Cardiac fibroblast (primary cell): ENCODE data around the gene IKBKG.
A peak's percentile ranks its signal among the peaks of the same experiment; 100 is the strongest.
"Not testable (repeated sequence)": the region's sequence is repeated elsewhere in the genome, so short reads cannot be mapped to it uniquely, and the experiment has no call there.

Source experiments
- DNase-seq, 2 donors: peaks; one replicate each; pipeline versions ENCODE4 v3.0.0 to v3.0.0-alpha.2; 2010; ENCODE audit warnings: low read depth in 2 of 2
- H3K4me3 ChIP-seq, 2 donors: replicated peaks in 1 of 2; 1 replicate in 1 of 2; 2 replicates in 1 of 2; pipeline ENCODE4 v1.5.1; 2011; ENCODE audit warnings: low read depth in 2 of 2, low read length in 2 of 2, mild to moderate bottlenecking in 2 of 2, moderate library complexity in 1 of 2
- TF ChIP-seq, protein P1 (sequence below): IDR thresholded peaks from one replicate; pipeline ENCODE4 v1.5.1; 2011; ENCODE audit warnings: low read depth, mild to moderate bottlenecking, low read length, inconsistent platforms

The IKBKG gene

DNA sequence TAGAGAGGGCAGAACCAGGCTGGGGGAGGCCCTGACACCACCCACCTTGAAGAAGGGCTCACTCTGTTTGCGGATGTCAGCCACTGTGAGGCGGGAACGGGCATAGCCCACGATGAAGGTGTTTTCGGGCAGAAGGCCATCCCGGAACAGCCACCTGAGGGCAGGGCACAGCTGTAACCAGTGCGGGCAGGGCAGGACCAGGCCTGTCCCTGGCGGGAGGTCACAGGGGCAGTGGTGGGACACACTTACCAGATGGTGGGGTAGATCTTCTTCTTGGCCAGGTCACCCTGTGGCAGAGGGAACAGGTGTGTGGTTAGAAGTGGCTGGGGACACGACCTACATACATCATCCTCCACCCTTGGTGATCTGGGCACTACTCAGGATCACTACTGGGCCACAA is 11.5 kb upstream of the IKBKG start:
- no peak for DNase-seq
- H3K4me3 ChIP-seq: no peak overlapping the region
- TF ChIP-seq, protein P1, sequence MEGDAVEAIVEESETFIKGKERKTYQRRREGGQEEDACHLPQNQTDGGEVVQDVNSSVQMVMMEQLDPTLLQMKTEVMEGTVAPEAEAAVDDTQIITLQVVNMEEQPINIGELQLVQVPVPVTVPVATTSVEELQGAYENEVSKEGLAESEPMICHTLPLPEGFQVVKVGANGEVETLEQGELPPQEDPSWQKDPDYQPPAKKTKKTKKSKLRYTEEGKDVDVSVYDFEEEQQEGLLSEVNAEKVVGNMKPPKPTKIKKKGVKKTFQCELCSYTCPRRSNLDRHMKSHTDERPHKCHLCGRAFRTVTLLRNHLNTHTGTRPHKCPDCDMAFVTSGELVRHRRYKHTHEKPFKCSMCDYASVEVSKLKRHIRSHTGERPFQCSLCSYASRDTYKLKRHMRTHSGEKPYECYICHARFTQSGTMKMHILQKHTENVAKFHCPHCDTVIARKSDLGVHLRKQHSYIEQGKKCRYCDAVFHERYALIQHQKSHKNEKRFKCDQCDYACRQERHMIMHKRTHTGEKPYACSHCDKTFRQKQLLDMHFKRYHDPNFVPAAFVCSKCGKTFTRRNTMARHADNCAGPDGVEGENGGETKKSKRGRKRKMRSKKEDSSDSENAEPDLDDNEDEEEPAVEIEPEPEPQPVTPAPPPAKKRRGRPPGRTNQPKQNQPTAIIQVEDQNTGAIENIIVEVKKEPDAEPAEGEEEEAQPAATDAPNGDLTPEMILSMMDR: no peak

DNA sequence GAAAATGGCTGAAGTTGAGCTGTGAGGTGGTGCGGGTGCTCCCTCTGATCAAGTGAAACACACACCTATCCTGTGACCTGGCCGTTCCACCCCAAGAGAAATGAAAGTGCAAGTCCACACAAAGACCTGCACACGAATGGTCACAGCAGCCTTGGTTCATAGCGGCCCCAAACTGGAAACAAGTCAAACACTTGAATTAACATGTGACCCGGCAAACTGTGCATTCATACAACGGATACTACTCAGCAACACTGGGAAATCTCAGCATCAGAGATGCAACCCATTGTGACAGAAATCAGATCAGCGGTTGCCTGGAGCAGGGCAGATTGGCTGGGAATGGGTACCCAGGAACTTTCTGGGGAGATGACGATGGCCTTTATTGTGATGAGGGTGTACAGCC is 8.3 kb upstream of the IKBKG start:
- TF ChIP-seq, protein P1: no peak
- H3K4me3 ChIP-seq: no peak overlapping the region
- no peak for DNase-seq

DNA sequence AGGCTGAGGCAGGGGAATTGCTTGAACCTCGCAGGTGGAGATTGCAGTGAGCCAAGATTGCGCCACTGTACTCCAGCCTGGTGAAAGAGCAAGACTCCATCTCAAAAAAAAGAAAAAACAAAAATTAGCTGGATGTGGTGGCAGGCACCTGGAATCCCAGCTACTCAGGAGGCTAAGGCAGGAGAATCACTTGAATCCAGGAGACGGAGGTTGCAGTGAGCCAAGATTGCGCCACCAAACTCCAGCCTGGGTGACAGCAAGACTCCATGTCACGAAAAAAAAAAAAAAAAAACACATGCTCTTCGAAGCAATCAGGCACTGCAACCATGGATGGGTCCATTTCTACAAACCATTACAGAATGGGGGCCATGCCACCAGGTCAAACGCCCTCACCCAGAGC is 7.1 kb upstream of the IKBKG start:
- not testable (repeated sequence) for DNase-seq, H3K4me3 ChIP-seq

DNA sequence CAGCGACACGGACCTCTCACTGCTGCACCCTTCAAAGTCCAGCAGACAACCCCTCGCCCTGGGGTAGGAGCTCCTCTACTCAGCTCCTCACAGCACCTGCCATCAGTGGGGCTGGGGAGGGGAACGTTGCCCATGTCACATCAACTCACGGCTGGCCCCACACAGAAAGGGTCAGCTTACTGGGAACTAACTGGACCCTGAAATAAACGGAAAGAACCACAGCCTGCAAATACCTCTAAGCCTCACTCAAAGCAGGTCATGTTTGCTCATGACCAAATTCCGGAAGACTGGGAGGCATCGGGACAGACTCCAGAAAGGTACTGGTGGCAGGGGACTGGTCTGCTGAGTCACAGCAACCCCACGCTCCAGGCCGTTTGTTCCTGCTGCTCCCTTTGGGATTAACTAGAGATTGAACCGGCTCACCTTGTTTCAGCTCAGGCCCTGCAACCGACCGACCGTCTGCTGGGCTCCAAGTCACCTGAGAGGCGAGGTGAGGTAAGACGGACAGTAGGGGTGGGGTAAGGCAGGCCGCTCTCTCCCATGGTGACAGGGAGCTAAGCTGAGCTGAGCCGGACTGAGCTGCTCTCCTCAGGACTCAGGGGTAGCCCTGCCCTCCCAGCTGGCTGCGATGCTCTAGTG is 6.4 kb upstream of the IKBKG start:
- TF ChIP-seq, protein P1: no peak
- no peak overlapping the region for H3K4me3 ChIP-seq
- peak in 1 of 2 donors; percentile 39 for DNase-seq

DNA sequence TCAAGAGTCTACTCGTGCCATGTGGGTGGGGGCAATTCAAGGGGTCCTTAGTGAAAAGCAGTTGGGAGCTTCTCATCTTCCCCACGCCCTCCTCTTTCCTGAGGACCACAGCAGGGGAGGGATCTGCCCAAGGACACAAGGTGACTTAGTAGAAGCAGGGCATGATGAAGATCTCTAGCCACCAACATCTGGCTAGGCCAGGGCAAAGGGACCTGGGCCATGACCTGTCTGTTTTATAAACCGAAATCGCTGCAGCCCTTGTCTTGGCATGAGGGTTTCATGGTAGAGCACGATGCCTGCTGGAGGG is 5.9 kb upstream of the IKBKG start:
- TF ChIP-seq, protein P1: no peak
- DNase-seq: no peak
- no peak overlapping the region for H3K4me3 ChIP-seq

DNA sequence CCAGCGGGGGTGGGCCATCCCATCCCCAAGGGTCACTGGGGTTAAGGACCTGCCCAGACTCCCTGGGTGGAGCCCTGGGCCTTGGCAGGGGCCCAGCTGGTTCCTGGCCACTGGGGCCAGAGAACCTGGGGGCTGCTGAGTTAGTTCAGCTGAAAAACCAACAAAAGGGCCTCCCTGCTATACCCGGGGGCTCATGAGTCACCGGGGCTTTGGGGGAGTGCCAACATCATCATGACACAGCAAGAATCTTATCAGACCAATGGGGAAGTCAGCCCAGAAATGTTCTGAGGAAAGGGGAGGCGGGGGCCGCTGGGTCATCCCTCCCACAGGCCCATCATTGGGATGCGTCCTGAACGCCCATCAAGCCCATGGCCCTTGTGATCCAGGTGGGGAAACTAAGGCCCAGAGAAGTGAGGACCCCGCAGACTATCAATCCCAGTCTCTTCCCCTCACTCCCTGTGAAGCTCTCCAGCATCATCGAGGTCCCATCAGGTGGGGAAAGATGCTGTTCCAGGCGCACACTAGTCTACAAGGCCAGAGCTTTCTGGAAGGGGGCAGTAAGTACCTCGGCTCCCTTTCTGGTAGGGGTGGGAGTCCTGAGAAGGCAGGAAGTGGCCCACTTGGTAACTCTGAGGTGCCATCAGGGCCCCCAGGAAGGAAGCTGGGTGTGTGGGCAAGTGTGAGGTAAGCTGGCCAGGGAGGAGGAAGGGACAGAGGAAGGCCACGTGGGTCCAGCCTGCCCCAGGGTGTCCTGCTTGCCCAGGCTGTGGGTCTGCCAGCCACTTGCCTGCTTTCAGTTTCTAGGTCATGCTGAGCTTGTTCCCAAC is 5.3 kb upstream of the IKBKG start:
- peak overlapping the region in 1 of 2 donors; percentile 14 for H3K4me3 ChIP-seq
- TF ChIP-seq, protein P1: no peak
- DNase-seq: peak; percentile 96

DNA sequence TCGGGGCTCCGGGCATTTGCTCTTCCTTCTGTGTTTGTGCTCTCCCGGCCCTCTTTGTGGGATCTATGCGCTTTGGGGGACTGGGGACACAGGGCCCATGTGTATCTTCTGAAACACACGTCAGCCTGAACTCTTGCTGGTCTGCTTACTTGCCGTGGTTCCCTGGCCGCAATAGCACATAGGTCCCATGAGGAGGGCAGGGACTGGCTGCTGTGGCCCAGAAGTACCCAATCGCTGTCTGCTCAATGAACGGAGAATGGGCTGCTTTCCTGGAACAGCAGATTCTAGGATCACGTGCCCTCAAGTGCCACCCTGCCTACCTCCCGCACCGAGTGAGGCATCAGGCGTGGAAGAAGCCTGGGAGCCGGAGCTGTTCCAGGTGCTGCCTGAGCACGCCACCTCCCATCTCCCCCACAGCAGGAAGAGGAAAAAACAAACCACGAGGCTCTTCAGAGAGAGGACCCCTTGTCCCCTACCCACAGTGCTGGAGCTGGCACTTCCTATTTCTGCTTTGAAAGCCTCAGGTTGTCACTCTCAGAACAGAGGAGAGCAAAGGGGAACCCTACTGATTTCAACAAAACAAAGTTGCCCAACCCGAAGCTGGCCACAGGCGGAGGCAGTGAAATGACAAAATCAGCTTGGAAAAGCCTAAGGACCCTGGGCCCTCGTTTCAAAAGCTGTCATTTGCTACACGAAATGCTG is 4.5 kb upstream of the IKBKG start:
- H3K4me3 ChIP-seq: no peak overlapping the region
- no peak for DNase-seq
- TF ChIP-seq, protein P1: no peak
